Measurements from ENCODE around the gene SLC18B1.

SLC18B1 gene

DNA sequence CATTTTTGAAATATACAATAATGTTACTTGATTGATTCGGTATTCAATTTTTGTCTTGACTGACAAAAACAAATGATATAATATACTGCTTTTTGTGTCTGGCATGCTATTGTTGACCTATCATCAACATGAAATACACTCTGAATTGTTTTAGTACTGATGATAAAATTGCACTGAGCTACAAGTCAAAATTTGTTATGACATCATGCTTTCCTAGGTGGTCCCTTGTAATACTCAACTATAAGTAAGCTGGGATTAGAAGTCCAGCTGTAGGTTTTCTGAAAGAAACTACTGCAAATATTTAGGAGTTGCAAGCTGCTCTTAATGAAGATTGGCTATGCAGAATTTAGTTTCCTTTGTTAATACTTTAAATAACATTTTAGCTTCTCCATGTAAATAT is 32.9 kb downstream of the SLC18B1 start:
- Histone ChIP-seq H3K4me1 (ENCODE audit: insufficient read depth, low read length, poor library complexity, severe bottlenecking) (no peaks in the 10 kb centered on the region), H3K9me3 (ENCODE audit: insufficient read depth, low read depth, low read length) (no peaks in the 10 kb centered on the region), H3K9me2 (replicated peaks; ENCODE audit: low read depth, low read length) (no peaks in the 10 kb centered on the region), H3K36me3 (ENCODE audit: insufficient read depth, low read length) (no peaks in the 10 kb centered on the region), H3K4me2 (ENCODE audit: low read depth, low read length, poor library complexity, severe bottlenecking) (no peak overlapping the region), H4K20me1 (ENCODE audit: insufficient read depth, low read length, poor library complexity, severe bottlenecking) (no peaks in the 10 kb centered on the region), H3K79me2 (ENCODE audit: insufficient read depth, low read length) (no peaks in the 10 kb centered on the region), H3K9ac (ENCODE audit: low read depth, low read length, poor library complexity, severe bottlenecking) (no peak overlapping the region), H3F3A (ENCODE audit: low read depth) (no peaks in the 10 kb centered on the region), H2AFZ (ENCODE audit: low read length) (no peak overlapping the region), H3K4me3 (ENCODE audit: low read length, poor library complexity, severe bottlenecking) (no peak overlapping the region), H3K27me3 (ENCODE audit: insufficient read depth, low read length, poor library complexity, severe bottlenecking) (no peaks in the 10 kb centered on the region)
- no peak for TF ChIP-seq EZH2phosphoT487 (IDR thresholded peaks at IDR 0.05; ENCODE audit: borderline replicate concordance)
- TF ChIP-seq CTCF (conservative IDR thresholded peaks at IDR 0.05; ENCODE audit: low read length): no peak

DNA sequence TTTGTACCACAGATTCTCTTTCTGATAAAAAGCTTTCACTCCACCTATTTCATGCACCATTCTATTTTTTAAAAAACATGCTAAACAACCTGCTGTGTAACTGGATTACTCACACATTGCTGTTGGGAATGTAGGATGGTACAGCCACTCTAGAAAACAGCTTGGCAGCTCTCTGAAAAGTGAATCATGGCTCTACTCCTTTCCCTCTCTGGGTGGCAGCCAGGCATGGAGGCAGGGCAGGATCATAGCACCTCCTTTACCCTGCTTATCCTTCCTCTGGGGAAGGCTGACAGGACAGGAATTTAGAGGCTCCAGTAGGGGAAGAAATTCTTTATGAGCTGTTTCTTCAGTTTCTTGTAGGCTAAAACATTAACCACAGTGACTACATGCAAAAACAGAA is 34.1 kb downstream of the SLC18B1 start:
- Histone ChIP-seq H3F3A (ENCODE audit: low read depth) (no peaks in the 10 kb centered on the region), H3K4me2 (ENCODE audit: low read depth, low read length, poor library complexity, severe bottlenecking) (no peak overlapping the region), H3K4me3 (ENCODE audit: low read length, poor library complexity, severe bottlenecking) (no peak overlapping the region), H2AFZ (ENCODE audit: low read length) (no peak overlapping the region), H3K9me2 (replicated peaks; ENCODE audit: low read depth, low read length) (no peaks in the 10 kb centered on the region), H3K79me2 (ENCODE audit: insufficient read depth, low read length) (no peaks in the 10 kb centered on the region), H3K36me3 (ENCODE audit: insufficient read depth, low read length) (no peaks in the 10 kb centered on the region), H3K9ac (ENCODE audit: low read depth, low read length, poor library complexity, severe bottlenecking) (no peak overlapping the region), H3K9me3 (ENCODE audit: insufficient read depth, low read depth, low read length) (no peaks in the 10 kb centered on the region), H4K20me1 (ENCODE audit: insufficient read depth, low read length, poor library complexity, severe bottlenecking) (no peaks in the 10 kb centered on the region), H3K27me3 (ENCODE audit: insufficient read depth, low read length, poor library complexity, severe bottlenecking) (no peaks in the 10 kb centered on the region), H3K4me1 (ENCODE audit: insufficient read depth, low read length, poor library complexity, severe bottlenecking) (no peaks in the 10 kb centered on the region)
- TF ChIP-seq EZH2phosphoT487 (IDR thresholded peaks at IDR 0.05; ENCODE audit: borderline replicate concordance): no peak
- no peak for TF ChIP-seq CTCF (conservative IDR thresholded peaks at IDR 0.05; ENCODE audit: low read length)

DNA sequence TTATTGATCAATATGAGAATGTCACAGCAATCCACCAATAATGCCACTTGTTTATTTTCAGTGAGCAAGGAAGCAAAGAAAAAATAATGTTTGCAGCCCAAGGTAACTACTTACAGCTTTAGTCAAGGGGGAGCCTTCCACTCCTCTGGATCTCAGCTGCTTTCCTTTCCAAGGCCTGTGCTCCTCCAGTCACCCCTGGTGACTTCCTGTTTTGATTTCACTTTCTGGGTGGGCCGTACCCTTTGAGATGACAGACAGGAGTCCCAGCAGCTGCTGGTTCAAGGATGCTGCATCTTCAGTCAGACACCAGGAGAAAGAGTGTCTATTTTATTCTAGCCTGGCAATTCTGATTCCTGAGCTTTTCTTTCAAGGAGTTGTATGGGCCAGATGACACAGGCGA is 35.2 kb downstream of the SLC18B1 start:
- Histone ChIP-seq H2AFZ (ENCODE audit: low read length) (peak overlapping the region; percentile 29; the same call in 1 of the 2 replicates), H3K9ac (ENCODE audit: low read depth, low read length, poor library complexity, severe bottlenecking) (no peak overlapping the region)
- TF ChIP-seq CTCF (conservative IDR thresholded peaks at IDR 0.05; ENCODE audit: low read length) (no peak), EZH2phosphoT487 (IDR thresholded peaks at IDR 0.05; ENCODE audit: borderline replicate concordance) (no peak)

More for the DNA sequence above, 35.2 kb downstream of the SLC18B1 start:
- Histone ChIP-seq H3K4me3 (ENCODE audit: low read length, poor library complexity, severe bottlenecking) (no peak overlapping the region), H3K9me3 (ENCODE audit: insufficient read depth, low read depth, low read length) (no peaks in the 10 kb centered on the region), H3K79me2 (ENCODE audit: insufficient read depth, low read length) (no peaks in the 10 kb centered on the region), H3K9me2 (replicated peaks; ENCODE audit: low read depth, low read length) (no peaks in the 10 kb centered on the region), H3K4me2 (ENCODE audit: low read depth, low read length, poor library complexity, severe bottlenecking) (no peak overlapping the region), H4K20me1 (ENCODE audit: insufficient read depth, low read length, poor library complexity, severe bottlenecking) (no peaks in the 10 kb centered on the region), H3F3A (ENCODE audit: low read depth) (no peaks in the 10 kb centered on the region), H3K4me1 (ENCODE audit: insufficient read depth, low read length, poor library complexity, severe bottlenecking) (no peaks in the 10 kb centered on the region), H3K36me3 (ENCODE audit: insufficient read depth, low read length) (no peaks in the 10 kb centered on the region), H3K27me3 (ENCODE audit: insufficient read depth, low read length, poor library complexity, severe bottlenecking) (no peaks in the 10 kb centered on the region)

Data from Loucy (cell line).